ENCODE measurements around the gene HEATR5B.

- no peak for TF ChIP-seq CTCF (optimal IDR thresholded peaks at IDR 0.05 in 1 of 3, IDR thresholded peaks at IDR 0.05 in 1 of 3, conservative IDR thresholded peaks at IDR 0.05 in 1 of 3; ENCODE audit: extremely low read depth in 1 of 3, insufficient read depth in 2 of 3, low read length in 3 of 3)
- TF ChIP-seq EZH2 (IDR thresholded peaks at IDR 0.05; ENCODE audit: low read length) = no peak
Observed at GRCh38 chr2:36954977-36955607, 129.1 kb downstream of the HEATR5B start.
